Heart left ventricle (tissue), 16 donors: Measurements from ENCODE around the gene CHCHD6. TPM values are rescaled to one million over a fixed set of nuclear protein-coding genes. Genes with fewer than 3 reads are reported as not detected.

Experiments
- ATAC-seq, 4 donors: fragments of 200-7000 bp; cut with Tn5 transposase; one replicate each; pipeline ENCODE4 v1.9.1; 2020 to 2022; ENCODE audit warnings: moderate library complexity in 4 of 4, mild to moderate bottlenecking in 3 of 4, moderate number of reproducible peaks in 1 of 4
- DNase-seq, 5 donors: peaks; one replicate each; pipeline ENCODE4 v3.0.0-alpha.2; 2020
- H3K27ac ChIP-seq, 12 donors: fragments of 200-600 bp; sonication (generic) in 4 of 12; one replicate each; pipeline versions ENCODE4 v1.5.0 to v1.8.0; 2016 to 2022; ENCODE audit warnings: mild to moderate bottlenecking in 2 of 12
- H3K27me3 ChIP-seq, 9 donors: fragments of 200-600 bp; sonication (generic) in 2 of 9; one replicate each; pipeline versions ENCODE4 v1.5.1 to v1.8.0; 2016 to 2022; ENCODE audit warnings: mild to moderate bottlenecking in 3 of 9
- H3K36me3 ChIP-seq, 9 donors: fragments of 200-600 bp; sonication (generic) in 2 of 9; one replicate each; pipeline versions ENCODE4 v1.5.0 to v1.8.0; 2018 to 2022; ENCODE audit warnings: mild to moderate bottlenecking in 2 of 9
- H3K4me1 ChIP-seq, 12 donors: fragments of 200-600 bp; sonication (generic) in 4 of 12; one replicate each; pipeline versions ENCODE4 v1.5.0 to v1.8.0; 2016 to 2022; ENCODE audit warnings: mild to moderate bottlenecking in 3 of 12
- H3K4me3 ChIP-seq, 12 donors: fragments of 200-600 bp; sonication (generic) in 4 of 12; one replicate each; pipeline versions ENCODE4 v1.5.0 to v1.8.0; 2017 to 2022; ENCODE audit warnings: mild to moderate bottlenecking in 9 of 12, moderate library complexity in 4 of 12
- H3K9me3 ChIP-seq, 12 donors: fragments of 200-600 bp; sonication (generic) in 4 of 12; one replicate each; pipeline versions ENCODE4 v1.5.0 to v1.8.0; 2016 to 2022; ENCODE audit warnings: mild to moderate bottlenecking in 1 of 12
- POLR2A ChIP-seq, 2 donors: fragments of 450-650 bp; IDR thresholded peaks; one replicate each; pipeline ENCODE4 v1.6.1; 2017; ENCODE audit warnings: antibody characterized with exemption in 2 of 2, mild to moderate bottlenecking in 2 of 2, moderate library complexity in 2 of 2
- WGBS, 4 donors: extraction: QIAGEN DNeasy Blood & Tissue Kit in 2 of 4; methylation state at CpG; one replicate each; pipeline versions ENCODE4 v1.1.5 to v1.1.7; 2013 to 2018; 5-methylcytosine and 5-hydroxymethylcytosine counted together
- intact Hi-C, 10 donors: fragments of 100-400 bp; cut with DNase I; formaldehyde crosslinking; loops; one replicate each; pipeline versions ENCODE4 v1.11.1 to v1.14.2; 2022
- polyA plus RNA-seq, 2 donors: library from polyadenylated mRNA; stranded (reverse); fragments of 200-250 nt; gene quantifications; one replicate each; pipeline ENCODE4 v1.2.3, GENCODE V29; 2013
- total RNA-seq, 9 donors: library from RNA; depleted of rRNA in 2 of 9; stranded (reverse); fragments of >200 nt in 2 of 9; fragmentation: NEBNext Ultra II Directional in 3 of 9; extraction: Animal tissue kit (Norgen Biotek cat#: 25700) in 3 of 9; gene quantifications; one replicate each; pipeline versions ENCODE4 v1.1.0 to v1.2.4, GENCODE V29; 2016 to 2023
- TF ChIP-seq, protein P1 (sequence below), 12 donors: fragments of 200-600 bp; sonication (generic) in 4 of 12; IDR thresholded peaks; one replicate each; pipeline versions ENCODE4 v1.5.0 to v1.8.0; 2018 to 2022; ENCODE audit warnings: antibody characterized with exemption in 12 of 12, mild to moderate bottlenecking in 5 of 12
- donor health status: ischemic (EF 13 %, LVEDD 7.1; RV severe dilation, severe dysfunction).
- donor health status: healthy with polysubstance abuse.
- donor health status: DM: no; HTN: yes; CAD: no.
- donor health status: DM: no; HTN: no; CAD: no.
- donor health status: ischemic (EF 25% LVEDD 6.9; RV normal size, moderate dysfunction).
- donor health status: ischemic (EF 25% LVEDD 5.7; RV mildly dilated, moderate dysfunction).
- donor health status: healthy.
- donor health status: DM: yes; HTN: yes; CAD: no.
- donor health status: ischemic (EF 35%, LVEDD 5.7; RV mildly dilated, moderate dysfunction).
- donor health status: nonischemic (EF 11% LVEDD 7.7; RV severe dilation, severe dysfunction).
- donor health status: DM: yes; HTN: yes; CAD: no.
- donor health status: PGD.
- donor health status: ischemic (EF 29% LVEDD 5.4; RV normal size, mild dysfunction).
- donor health status: nonischemic (EF 23%, LVEDD 6.1; RV moderate dilation, normal function).

Gene CHCHD6
- total and polyA plus RNA-seq, 11 donors: 7.7 to 29.3 (median 11.6) TPM

- DNase-seq (no peak), ATAC-seq (no peak)
- no peaks in the 10 kb centered on the region for H3K27me3 ChIP-seq
- H3K36me3 ChIP-seq: no peaks in the 10 kb centered on the region
- intact Hi-C loops: no loop called here
- no peak overlapping the region for H3K4me3 ChIP-seq
- peaks cover 0 to 8% (median 0%) of the 10 kb centered on the region in 12 donors for H3K9me3 ChIP-seq
- WGBS, 4 donors: 74 to 87% (median 82%) methylated on average over 5 of the region's 5 CpGs
- TF ChIP-seq, protein P1, sequence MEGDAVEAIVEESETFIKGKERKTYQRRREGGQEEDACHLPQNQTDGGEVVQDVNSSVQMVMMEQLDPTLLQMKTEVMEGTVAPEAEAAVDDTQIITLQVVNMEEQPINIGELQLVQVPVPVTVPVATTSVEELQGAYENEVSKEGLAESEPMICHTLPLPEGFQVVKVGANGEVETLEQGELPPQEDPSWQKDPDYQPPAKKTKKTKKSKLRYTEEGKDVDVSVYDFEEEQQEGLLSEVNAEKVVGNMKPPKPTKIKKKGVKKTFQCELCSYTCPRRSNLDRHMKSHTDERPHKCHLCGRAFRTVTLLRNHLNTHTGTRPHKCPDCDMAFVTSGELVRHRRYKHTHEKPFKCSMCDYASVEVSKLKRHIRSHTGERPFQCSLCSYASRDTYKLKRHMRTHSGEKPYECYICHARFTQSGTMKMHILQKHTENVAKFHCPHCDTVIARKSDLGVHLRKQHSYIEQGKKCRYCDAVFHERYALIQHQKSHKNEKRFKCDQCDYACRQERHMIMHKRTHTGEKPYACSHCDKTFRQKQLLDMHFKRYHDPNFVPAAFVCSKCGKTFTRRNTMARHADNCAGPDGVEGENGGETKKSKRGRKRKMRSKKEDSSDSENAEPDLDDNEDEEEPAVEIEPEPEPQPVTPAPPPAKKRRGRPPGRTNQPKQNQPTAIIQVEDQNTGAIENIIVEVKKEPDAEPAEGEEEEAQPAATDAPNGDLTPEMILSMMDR (IDR thresholded peaks at IDR 0.05): no peak
- no peak for TF ChIP-seq POLR2A (IDR thresholded peaks at IDR 0.05)
- H3K4me1 ChIP-seq: no peaks in the 10 kb centered on the region
- H3K27ac ChIP-seq: no peak overlapping the region
Observed at GRCh38 chr3:126720596-126720995, 16.6 kb downstream of the CHCHD6 start.

DNA sequence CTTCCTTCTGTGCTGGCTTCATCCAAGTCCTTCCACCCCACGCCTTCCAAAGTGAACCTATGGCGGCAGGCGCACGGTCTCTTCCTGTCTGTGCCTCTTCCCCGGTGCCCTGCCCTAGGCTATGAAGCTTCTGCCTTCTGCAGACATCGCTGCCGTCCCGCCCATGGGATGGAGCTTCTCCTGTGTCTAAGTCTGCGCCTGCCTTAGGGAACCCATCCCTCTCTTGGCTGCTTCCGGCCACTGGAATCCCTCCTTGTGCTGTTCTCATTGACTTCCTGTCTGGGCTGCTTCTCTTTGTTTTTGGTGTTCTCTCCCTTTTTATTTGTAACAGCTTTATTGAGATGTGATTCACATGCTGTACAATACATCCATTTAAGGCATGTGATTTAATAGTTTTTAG lies 17.2 kb downstream of the CHCHD6 start:
- intact Hi-C loops: no loop called here
- H3K36me3 ChIP-seq: no peaks in the 10 kb centered on the region
- H3K27ac ChIP-seq: no peak overlapping the region
- TF ChIP-seq POLR2A (IDR thresholded peaks at IDR 0.05): no peak
- TF ChIP-seq, protein P1 (IDR thresholded peaks at IDR 0.05): no peak
- no peak for DNase-seq
- H3K4me1 ChIP-seq: no peaks in the 10 kb centered on the region
- ATAC-seq: no peak
- H3K9me3 ChIP-seq: peaks cover 0 to 8% (median 0%) of the 10 kb centered on the region in 12 donors
- H3K27me3 ChIP-seq: no peaks in the 10 kb centered on the region
- WGBS, 4 donors: 87 to 91% (median 90%) methylated on average over 10 of the region's 10 CpGs
- no peak overlapping the region for H3K4me3 ChIP-seq

DNA sequence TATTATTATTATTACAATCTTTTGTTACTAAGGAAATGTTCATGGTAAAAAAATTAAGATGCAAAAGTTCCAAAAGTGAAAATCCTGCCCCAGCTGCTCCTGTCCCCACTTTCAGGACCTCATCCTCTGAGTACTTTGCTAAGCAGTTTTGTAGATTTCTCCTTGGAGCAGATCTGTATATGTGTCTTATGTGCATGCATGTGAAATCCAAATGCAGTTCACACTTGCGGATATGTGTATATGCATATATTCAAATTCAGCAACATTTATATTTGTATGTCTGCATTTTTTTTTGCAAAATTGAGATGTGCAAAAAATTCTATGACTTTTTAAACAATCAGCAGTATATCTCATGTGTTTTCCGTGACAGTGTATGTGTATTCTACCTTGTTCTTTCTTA lies 19.2 kb downstream of the CHCHD6 start:
- H3K27ac ChIP-seq: no peak overlapping the region
- ATAC-seq (no peak), DNase-seq (no peak)
- H3K4me1 ChIP-seq: no peaks in the 10 kb centered on the region
- WGBS, 4 donors: 97 to 100% (median 97%) methylated on average over 2 of the region's 2 CpGs
- intact Hi-C loops: no loop called here
- peaks cover 0 to 12% (median 6%) of the 10 kb centered on the region in 9 donors for H3K36me3 ChIP-seq
- no peak overlapping the region for H3K4me3 ChIP-seq
- H3K9me3 ChIP-seq: peaks cover 0 to 8% (median 0%) of the 10 kb centered on the region in 12 donors
- H3K27me3 ChIP-seq: no peaks in the 10 kb centered on the region
- TF ChIP-seq POLR2A (IDR thresholded peaks at IDR 0.05): no peak
- TF ChIP-seq, protein P1 (IDR thresholded peaks at IDR 0.05): no peak

- TF ChIP-seq, protein P1 (IDR thresholded peaks at IDR 0.05): no peak
- no peak for TF ChIP-seq POLR2A (IDR thresholded peaks at IDR 0.05)
- peaks cover 0 to 8% (median 0%) of the 10 kb centered on the region in 12 donors for H3K9me3 ChIP-seq
- H3K27ac ChIP-seq: no peak overlapping the region
- intact Hi-C loops: no loop called here
- peaks cover 0 to 12% (median 6%) of the 10 kb centered on the region in 9 donors for H3K36me3 ChIP-seq
- WGBS, 4 donors: 93 to 97% (median 94%) methylated on average over 1 of the region's 1 CpG
- no peak for DNase-seq
- H3K4me1 ChIP-seq: no peaks in the 10 kb centered on the region
- ATAC-seq: no peak
- no peak overlapping the region for H3K4me3 ChIP-seq
- H3K27me3 ChIP-seq: no peaks in the 10 kb centered on the region
Observed at GRCh38 chr3:126723801-126724200, 19.8 kb downstream of the CHCHD6 start.
